ENCODE data around the gene MYO5A. TPM values are rescaled to one million over a fixed set of nuclear protein-coding genes. Genes with fewer than 3 reads are reported as not detected.

MYO5A gene
- total and polyA plus RNA-seq, 10 of the 15 experiments (the other 5 are each of a cell fraction or from before 2014, with no cell fraction given), result 4.2 to 42.9 (median 31.1) TPM

GRCh38 chr15:52529940-52530339 is 1.3 kb upstream of the MYO5A start (continued):
- TF ChIP-seq, protein P1, sequence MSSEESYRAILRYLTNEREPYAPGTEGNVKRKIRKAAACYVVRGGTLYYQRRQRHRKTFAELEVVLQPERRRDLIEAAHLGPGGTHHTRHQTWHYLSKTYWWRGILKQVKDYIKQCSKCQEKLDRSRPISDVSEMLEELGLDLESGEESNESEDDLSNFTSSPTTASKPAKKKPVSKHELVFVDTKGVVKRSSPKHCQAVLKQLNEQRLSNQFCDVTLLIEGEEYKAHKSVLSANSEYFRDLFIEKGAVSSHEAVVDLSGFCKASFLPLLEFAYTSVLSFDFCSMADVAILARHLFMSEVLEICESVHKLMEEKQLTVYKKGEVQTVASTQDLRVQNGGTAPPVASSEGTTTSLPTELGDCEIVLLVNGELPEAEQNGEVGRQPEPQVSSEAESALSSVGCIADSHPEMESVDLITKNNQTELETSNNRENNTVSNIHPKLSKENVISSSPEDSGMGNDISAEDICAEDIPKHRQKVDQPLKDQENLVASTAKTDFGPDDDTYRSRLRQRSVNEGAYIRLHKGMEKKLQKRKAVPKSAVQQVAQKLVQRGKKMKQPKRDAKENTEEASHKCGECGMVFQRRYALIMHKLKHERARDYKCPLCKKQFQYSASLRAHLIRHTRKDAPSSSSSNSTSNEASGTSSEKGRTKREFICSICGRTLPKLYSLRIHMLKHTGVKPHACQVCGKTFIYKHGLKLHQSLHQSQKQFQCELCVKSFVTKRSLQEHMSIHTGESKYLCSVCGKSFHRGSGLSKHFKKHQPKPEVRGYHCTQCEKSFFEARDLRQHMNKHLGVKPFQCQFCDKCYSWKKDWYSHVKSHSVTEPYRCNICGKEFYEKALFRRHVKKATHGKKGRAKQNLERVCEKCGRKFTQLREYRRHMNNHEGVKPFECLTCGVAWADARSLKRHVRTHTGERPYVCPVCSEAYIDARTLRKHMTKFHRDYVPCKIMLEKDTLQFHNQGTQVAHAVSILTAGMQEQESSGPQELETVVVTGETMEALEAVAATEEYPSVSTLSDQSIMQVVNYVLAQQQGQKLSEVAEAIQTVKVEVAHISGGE (CRISPR knock-in tag; IDR thresholded peaks at IDR 0.05), result no peak

DNA sequence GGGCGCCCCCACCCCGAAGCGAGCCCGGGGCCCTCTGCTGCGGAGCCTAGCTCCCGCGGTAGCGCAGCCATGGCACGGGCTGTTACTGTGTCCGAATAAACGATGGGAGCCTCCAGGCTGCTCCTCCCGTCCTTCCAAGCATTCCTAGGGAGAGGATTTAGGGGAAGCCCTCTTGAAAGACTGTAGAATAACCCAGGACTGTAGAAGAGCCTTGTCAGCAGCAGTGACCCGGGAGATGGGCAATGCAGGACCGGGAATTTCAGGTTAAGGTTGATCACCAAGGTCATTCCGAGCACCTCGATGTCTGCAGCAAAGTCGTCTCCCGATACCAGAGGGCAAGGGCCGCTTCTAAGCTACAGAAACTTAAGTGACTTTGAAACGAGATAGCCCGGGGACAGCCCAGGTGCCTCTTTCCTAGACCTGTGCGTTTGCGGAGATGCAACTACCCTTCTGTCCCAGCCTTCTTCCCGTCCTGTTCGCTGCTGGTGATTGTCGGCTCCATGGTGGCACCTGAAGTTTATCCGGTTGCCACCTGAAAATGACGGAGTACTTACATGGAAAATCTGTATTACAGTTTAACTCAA is 753 bp upstream of the MYO5A start:
- Histone ChIP-seq H3K27me3 (replicated peaks in 1 of 2; ENCODE audit: control insufficient read depth in 2 of 2, insufficient read depth in 2 of 2, low read length in 1 of 2) (no peaks in the 10 kb centered on the region), H3K4me3 (peak overlapping the region; percentile 85), H3K27ac (ENCODE audit: control insufficient read depth, insufficient read depth) (peak overlapping the region; percentile 39; the same call in 1 of the 2 replicates), H2AFZ (ENCODE audit: control insufficient read depth, low read depth, low read length) (peak overlapping the region; percentile 94), H3K36me3 (ENCODE audit: control insufficient read depth in 2 of 2, insufficient read depth in 2 of 2, low read length in 1 of 2) (no peaks in the 10 kb centered on the region), H3K9ac (ENCODE audit: control insufficient read depth, insufficient read depth, low read length) (peak overlapping the region; percentile 68), H3K79me2 (ENCODE audit: control insufficient read depth, insufficient read depth, low read length) (peaks cover 23% of the 10 kb centered on the region), H3K9me3 (replicated peaks; ENCODE audit: control insufficient read depth, insufficient read depth, low read length) (no peaks in the 10 kb centered on the region), H3K4me2 (ENCODE audit: control insufficient read depth, insufficient read depth) (peak overlapping the region; percentile 95), H3K4me1 (ENCODE audit: control insufficient read depth, insufficient read depth, low read length) (peaks cover 3% of the 10 kb centered on the region), H4K20me1 (ENCODE audit: control insufficient read depth, insufficient read depth) (no peaks in the 10 kb centered on the region; the same call in 1 of the 2 replicates)
- SMC1A ChIA-PET (ENCODE audit: uncharacterized antibody, unreplicated experiment), result interaction anchor here (2.5 kb wide), 1 partner anchor 63 kb away, joined by 12 read pairs; no protein-coding TSS in a partner anchor
- DNase-seq (ENCODE audit: low read depth, low spot score) (no peak), ATAC-seq (peak; percentile 7), FAIRE-seq (no peak)
- intact Hi-C loops (cut with micrococcal nuclease; ENCODE audit: unreplicated experiment) (loop anchor here (5.0 kb wide), 2 partner anchors 152 to 197 kb away; no protein-coding TSS in a partner anchor), in situ Hi-C loops (cut with MboI) (no loop called here)
- CTCF ChIA-PET, result interaction anchor here (0.6 to 4.4 kb wide), 4 partner anchors 36 to 198 kb away, joined by 3 to 20 read pairs (median 6); no protein-coding TSS in a partner anchor
- RAD21 ChIA-PET (ENCODE audit: unreplicated experiment), result interaction anchor here (1.2 to 5.8 kb wide), 5 partner anchors 25 to 206 kb away, joined by 4 to 42 read pairs (median 6); no protein-coding TSS in a partner anchor
- POLR2A ChIA-PET, result interaction anchor here (0.5 kb wide), 1 partner anchor 26 kb away, joined by 4 read pairs; no protein-coding TSS in a partner anchor
- BruUV-seq (replicated peaks), result no TSS peak
- under 1% methylated on average over 28 of the region's 28 CpGs for WGBS (ENCODE audit: insufficient coverage, insufficient replicate concordance, low lambda C conversion rate, missing lambda C conversion rate)
- TF ChIP-seq ZNF24 (IDR thresholded peaks at IDR 0.05) (no peak), STAT3 (IDR thresholded peaks at IDR 0.05; ENCODE audit: low read depth, low read length) (no peak), TBL1XR1 (IDR thresholded peaks at IDR 0.05; ENCODE audit: low read depth, low read length) (no peak), IKZF1 (conservative IDR thresholded peaks at IDR 0.05) (peak; percentile 9; the same call in 1 of the 2 replicates), JUND (IDR thresholded peaks at IDR 0.05; ENCODE audit: low read depth, low read length) (no peak), DPF2 (IDR thresholded peaks at IDR 0.05) (no peak), ZBTB40 (IDR thresholded peaks at IDR 0.05; ENCODE audit: borderline replicate concordance) (no peak), STAT1 (conservative IDR thresholded peaks at IDR 0.05) (no peak), LARP7 (IDR thresholded peaks at IDR 0.05) (peak; percentile 16; the same call in 1 of the 2 replicates), ATF7 (IDR thresholded peaks at IDR 0.05; ENCODE audit: low read depth) (no peak)
